ENCODE results near the gene POPDC3. TPM values are rescaled to one million over a fixed set of nuclear protein-coding genes. Genes with fewer than 3 reads are reported as not detected.

Gene POPDC3
- total RNA-seq, 1 donor from 2014 or later, result 1.2 TPM

- no peak overlapping the region for H3K4me3 ChIP-seq (ENCODE audit: low read depth, low read length)
- no peak for TF ChIP-seq CTCF (conservative IDR thresholded peaks at IDR 0.05; ENCODE audit: low read depth, low read length)
- DNase-seq (ENCODE audit: low read depth), result no peak
Measured at GRCh38 chr6:105161421-105161820, 18.4 kb downstream of the POPDC3 start.

DNA sequence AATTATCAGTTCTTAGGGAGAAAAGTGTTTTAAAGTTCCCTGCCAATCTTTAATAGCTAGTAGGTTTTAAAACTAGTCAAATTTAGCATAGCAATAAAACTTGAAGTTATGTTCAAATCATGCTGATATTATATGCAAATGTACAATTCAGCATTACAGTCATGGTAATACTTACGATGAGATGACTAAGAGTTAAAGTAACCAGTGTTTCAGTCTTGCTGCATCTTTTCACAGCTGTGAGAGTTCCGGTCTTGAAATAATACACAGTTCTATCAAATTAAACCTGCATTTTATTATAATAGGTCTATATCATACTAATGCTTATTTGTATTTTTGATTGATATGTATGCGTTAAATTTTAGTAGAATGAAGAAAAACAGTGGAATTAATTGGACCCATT is 26.1 kb downstream of the POPDC3 start:
- DNase-seq (ENCODE audit: low read depth), result no peak
- H3K4me3 ChIP-seq (ENCODE audit: low read depth, low read length), result no peak overlapping the region
- TF ChIP-seq CTCF (conservative IDR thresholded peaks at IDR 0.05; ENCODE audit: low read depth, low read length), result no peak

DNA sequence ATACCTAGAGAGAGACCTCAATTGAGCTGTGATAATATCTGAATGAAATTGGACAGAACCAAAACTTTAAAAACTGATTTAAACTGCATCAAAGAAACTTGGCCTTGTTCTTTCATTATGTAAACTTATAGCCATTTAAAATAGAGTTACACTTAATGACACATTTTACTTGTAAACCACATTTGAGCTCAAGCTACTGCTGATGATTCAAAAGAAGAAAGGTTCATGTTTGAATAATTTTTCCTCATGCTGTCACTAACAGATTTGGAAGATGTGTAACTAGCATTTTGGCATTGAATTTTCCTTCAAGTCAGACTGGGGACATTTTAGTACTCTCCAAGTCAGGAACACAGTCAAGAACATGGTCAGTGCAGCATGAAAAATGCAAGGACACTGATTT is 26.9 kb downstream of the POPDC3 start:
- no peak for TF ChIP-seq CTCF (conservative IDR thresholded peaks at IDR 0.05; ENCODE audit: low read depth, low read length)
- DNase-seq (ENCODE audit: low read depth), result no peak
- H3K4me3 ChIP-seq (ENCODE audit: low read depth, low read length), result no peak overlapping the region

GRCh38 chr6:105151644-105152043 is 28.2 kb downstream of the POPDC3 start:
- H3K4me3 ChIP-seq (ENCODE audit: low read depth, low read length), result no peak overlapping the region
- no peak for TF ChIP-seq CTCF (conservative IDR thresholded peaks at IDR 0.05; ENCODE audit: low read depth, low read length)
- DNase-seq (ENCODE audit: low read depth), result no peak

DNA sequence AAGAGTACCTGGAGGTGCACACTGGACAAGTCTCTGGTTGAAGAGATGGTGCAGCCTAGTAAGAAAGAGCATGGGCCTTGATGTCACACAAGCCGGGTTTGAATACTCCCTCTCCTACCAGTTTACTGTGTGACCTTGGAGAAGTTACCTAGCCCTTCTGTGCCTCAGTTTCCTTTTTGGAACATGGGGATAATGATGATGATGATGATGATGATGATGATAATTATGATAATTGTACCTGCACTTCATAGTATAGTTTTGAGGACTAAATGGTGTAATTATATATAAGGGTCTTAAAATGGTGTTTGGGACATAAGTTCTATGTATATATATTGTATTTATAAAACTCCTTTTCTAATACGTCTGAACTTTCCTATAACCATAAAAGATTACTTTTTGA is 41.7 kb downstream of the POPDC3 start:
- no peak for TF ChIP-seq CTCF (conservative IDR thresholded peaks at IDR 0.05; ENCODE audit: low read depth, low read length)
- no peak for DNase-seq (ENCODE audit: low read depth)
- H3K4me3 ChIP-seq (ENCODE audit: low read depth, low read length), result no peak overlapping the region

GRCh38 chr6:105137388-105137787 is 42.4 kb downstream of the POPDC3 start:
- peak overlapping the region; percentile 55 for H3K4me3 ChIP-seq (ENCODE audit: low read depth, low read length)
- TF ChIP-seq CTCF (conservative IDR thresholded peaks at IDR 0.05; ENCODE audit: low read depth, low read length), result no peak
- no peak for DNase-seq (ENCODE audit: low read depth)

DNA sequence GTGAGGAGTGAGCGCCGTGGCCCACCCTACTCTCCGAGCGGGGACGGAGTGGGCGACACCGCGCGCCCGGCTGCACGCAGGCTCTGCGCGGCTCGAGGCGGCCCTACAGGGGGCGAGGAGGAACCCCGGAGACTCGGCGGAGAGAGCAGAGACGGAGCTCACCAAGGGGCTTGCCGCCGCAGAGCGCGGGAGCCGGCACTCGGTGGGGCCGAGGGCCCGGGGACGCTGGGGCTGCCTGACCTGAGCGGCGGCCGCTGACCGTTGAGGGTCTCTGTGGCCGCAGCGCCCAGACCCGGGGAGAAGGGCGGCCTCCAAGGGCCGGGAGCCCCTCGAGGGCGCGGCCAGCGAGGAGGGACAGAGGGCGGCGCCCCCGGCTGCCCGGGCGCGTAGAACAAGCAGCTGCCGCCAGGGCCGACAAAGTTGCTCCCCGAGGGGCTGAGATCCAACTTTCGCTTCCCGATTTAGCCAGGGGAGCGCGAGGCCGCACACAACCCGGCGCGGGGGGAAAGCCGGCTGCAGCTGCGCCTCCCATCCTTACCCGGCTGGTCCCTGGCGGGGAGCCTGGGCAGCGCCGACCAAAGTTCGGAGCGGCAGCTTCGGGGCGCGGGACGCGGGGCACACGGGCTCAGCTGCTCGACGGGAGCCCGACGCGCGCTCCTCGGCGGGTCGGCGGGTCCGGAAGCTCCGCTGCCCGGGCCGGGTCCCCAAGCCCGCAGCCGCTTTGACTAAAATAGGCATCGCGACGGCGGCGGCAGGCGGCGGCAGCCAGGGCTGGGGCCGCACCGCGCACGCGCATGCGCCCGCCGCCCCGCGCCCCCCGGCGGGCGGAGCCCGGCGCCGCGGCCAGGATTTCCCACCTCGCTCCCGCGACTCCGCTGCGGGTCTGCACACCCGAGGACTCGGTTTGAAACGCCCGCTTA is 43.1 kb downstream of the POPDC3 start:
- peak; percentile 1 for TF ChIP-seq CTCF (conservative IDR thresholded peaks at IDR 0.05; ENCODE audit: low read depth, low read length)
- peak overlapping the region; percentile 55 for H3K4me3 ChIP-seq (ENCODE audit: low read depth, low read length)
- DNase-seq (ENCODE audit: low read depth), result no peak
